Stimulated activated CD4-positive, alpha-beta T cell treated with anti-CD3 and anti-CD28 coated beads, TNF-alpha, amount 100 ng/mL, for 4 hours (primary cell): ENCODE results near the gene COG3.

ENCODE experiments used
- DNase-seq, 3 experiments: peaks; one replicate each; pipeline ENCODE4 v3.0.0-alpha.2; 2020; ENCODE audit warnings: low read depth in 3 of 3

Gene COG3

GRCh38 chr13:45506811-45507210 is 42.1 kb downstream of the COG3 start:
- DNase-seq, result no peak

GRCh38 chr13:45508776-45509175 is 44.0 kb downstream of the COG3 start:
- DNase-seq, result no peak

GRCh38 chr13:45510672-45511071 is 45.9 kb downstream of the COG3 start:
- no peak for DNase-seq

GRCh38 chr13:45511310-45512097 is 46.8 kb downstream of the COG3 start:
- peak in 1 of 3 experiments; percentile 10 for DNase-seq

- DNase-seq, result no peak
These were observed 47.4 kb downstream of the COG3 start for GRCh38 chr13:45512098-45512496.

- DNase-seq, result no peak
These were observed 52.0 kb downstream of the COG3 start for GRCh38 chr13:45516757-45517156.

GRCh38 chr13:45518525-45519245 is 53.9 kb downstream of the COG3 start:
- DNase-seq, result no peak

GRCh38 chr13:45519493-45519892 is 54.8 kb downstream of the COG3 start:
- no peak for DNase-seq

- no peak for DNase-seq
These were observed 56.6 kb downstream of the COG3 start for GRCh38 chr13:45521297-45521696.

- DNase-seq, result no peak
These were observed 57.8 kb downstream of the COG3 start for GRCh38 chr13:45522571-45522970.

GRCh38 chr13:45527699-45528462 is 63.1 kb downstream of the COG3 start:
- no peak for DNase-seq

GRCh38 chr13:45529758-45530157 is 65.0 kb downstream of the COG3 start:
- no peak for DNase-seq

GRCh38 chr13:45534604-45535003 is 69.9 kb downstream of the COG3 start:
- DNase-seq, result no peak

GRCh38 chr13:45536224-45536623 is 71.5 kb downstream of the COG3 start:
- no peak for DNase-seq

- DNase-seq, result no peak
These were observed 72.8 kb downstream of the COG3 start for GRCh38 chr13:45537516-45537915.

- DNase-seq, result no peak
These were observed 73.6 kb downstream of the COG3 start for GRCh38 chr13:45538382-45538781.

- DNase-seq, result no peak
These were observed 75.5 kb downstream of the COG3 start for GRCh38 chr13:45540195-45540594.

- DNase-seq, result no peak
These were observed 76.1 kb downstream of the COG3 start for GRCh38 chr13:45540864-45541263.

GRCh38 chr13:45541806-45542205 is 77.1 kb downstream of the COG3 start:
- no peak for DNase-seq

GRCh38 chr13:45542391-45542790 is 77.7 kb downstream of the COG3 start:
- no peak for DNase-seq

GRCh38 chr13:45542878-45543277 is 78.1 kb downstream of the COG3 start:
- DNase-seq, result no peak

- DNase-seq, result no peak
These were observed 79.8 kb downstream of the COG3 start for GRCh38 chr13:45544520-45544919.
